Activated naive CD8-positive, alpha-beta T cell treated with anti-CD3 and anti-CD28 coated beads, Interleukin-2, amount 10 ng/mL, durations not matched to agents 7 days and 5 days (primary cell): ENCODE results near the gene CASP6. TPM values are rescaled to one million over a fixed set of nuclear protein-coding genes. Genes with fewer than 3 reads are reported as not detected.

Experiments
- ATAC-seq: fragments of 150-1000 bp; cut with Tn5 transposase; one replicate; pipeline ENCODE4 v1.10.0; 2021; ENCODE audit warnings: low read depth, moderate library complexity
- POLR2A ChIA-PET: fragments of 350-600 bp; sonication (Branson Sonifier 250); formaldehyde crosslinking; loops from one replicate; lab custom pipeline; 2021; ENCODE audit warnings: antibody characterized with exemption; lab: Charles Lee
- DNase-seq: peaks from one replicate; pipeline ENCODE4 v3.0.0; 2021
- H3K27ac Mint-ChIP-seq: one replicate; pipeline ENCODE4 v1.8.0; 2022; ENCODE audit warnings: mild to moderate bottlenecking, mixed read lengths
- H3K27me3 Mint-ChIP-seq: one replicate; pipeline ENCODE4 v1.8.0; 2022; ENCODE audit warnings: mild to moderate bottlenecking, moderate library complexity, mixed read lengths
- H3K36me3 Mint-ChIP-seq: one replicate; pipeline ENCODE4 v1.8.0; 2021; ENCODE audit warnings: mild to moderate bottlenecking, mixed read lengths
- H3K4me1 Mint-ChIP-seq: one replicate; pipeline ENCODE4 v1.8.0; 2021; ENCODE audit warnings: mixed read lengths
- H3K4me3 Mint-ChIP-seq: one replicate; pipeline ENCODE4 v1.8.0; 2022; ENCODE audit warnings: mild to moderate bottlenecking, moderate library complexity, mixed read lengths
- H3K9me3 Mint-ChIP-seq: one replicate; pipeline ENCODE4 v1.8.0; 2021; ENCODE audit warnings: mixed read lengths
- total RNA-seq, 2 experiments: library from RNA; stranded (reverse); gene quantifications; one replicate each; pipeline ENCODE4 v1.2.3, GENCODE V29; 2021

CASP6 gene
- total RNA-seq, 2 experiments from 2014 or later: 25.5 to 35.5 TPM

- POLR2A ChIA-PET: interaction anchor here (0.7 to 2.9 kb wide), 7 partner anchors 53 to 796 kb away, joined by 3 to 31 read pairs (median 4); partner anchors contain the start of genes CASP6 and MCUB
- Mint-ChIP-seq H3K4me3 (peak overlapping the region; percentile 78), H3K27ac (peak overlapping the region; percentile 92), H3K4me1 (peaks cover 31% of the 10 kb centered on the region), H3K36me3 (peaks cover 25% of the 10 kb centered on the region), H3K9me3 (peaks cover 3% of the 10 kb centered on the region), H3K27me3 (no peaks in the 10 kb centered on the region)
- DNase-seq (no peak), ATAC-seq (peak; percentile 7)
Measured at GRCh38 chr4:109648997-109649575, 54.2 kb downstream of the CASP6 start.

GRCh38 chr4:109648266-109648996, 54.8 kb downstream of the CASP6 start:
- peaks cover 22% of the 10 kb centered on the region for H3K36me3 Mint-ChIP-seq
- no peaks in the 10 kb centered on the region for H3K27me3 Mint-ChIP-seq
- POLR2A ChIA-PET: interaction anchor here (0.7 to 2.9 kb wide), 7 partner anchors 53 to 796 kb away, joined by 3 to 31 read pairs (median 4); partner anchors contain the start of genes CASP6 and MCUB
- peaks cover 31% of the 10 kb centered on the region for H3K4me1 Mint-ChIP-seq
- H3K27ac Mint-ChIP-seq: peak overlapping the region; percentile 92
- H3K9me3 Mint-ChIP-seq: peaks cover 3% of the 10 kb centered on the region
- peak; percentile 86 for ATAC-seq
- peak overlapping the region; percentile 78 for H3K4me3 Mint-ChIP-seq
- no peak for DNase-seq

GRCh38 chr4:109645874-109646710, 57.2 kb downstream of the CASP6 start:
- no peak for DNase-seq
- Mint-ChIP-seq H3K27ac (no peak overlapping the region), H3K27me3 (no peaks in the 10 kb centered on the region), H3K4me3 (no peak overlapping the region), H3K36me3 (peaks cover 4% of the 10 kb centered on the region), H3K9me3 (no peaks in the 10 kb centered on the region), H3K4me1 (peaks cover 24% of the 10 kb centered on the region)
- peak; percentile 9 for ATAC-seq
- POLR2A ChIA-PET: interaction anchor here (0.7 to 1.9 kb wide), 4 partner anchors 18 to 86 kb away, joined by 3 to 9 read pairs (median 4); partner anchors contain the start of genes CASP6 and MCUB

- POLR2A ChIA-PET: interaction anchor here (0.7 kb wide), 1 partner anchor 10 kb away, joined by 3 read pairs; no protein-coding TSS in a partner anchor
- H3K27ac Mint-ChIP-seq: no peak overlapping the region
- H3K9me3 Mint-ChIP-seq: peaks cover 7% of the 10 kb centered on the region
- H3K27me3 Mint-ChIP-seq: no peaks in the 10 kb centered on the region
- ATAC-seq (no peak), DNase-seq (no peak)
- H3K4me1 Mint-ChIP-seq: peaks cover 12% of the 10 kb centered on the region
- peaks cover 36% of the 10 kb centered on the region for H3K36me3 Mint-ChIP-seq
- H3K4me3 Mint-ChIP-seq: no peak overlapping the region
Measured at GRCh38 chr4:109640644-109641043, 62.6 kb downstream of the CASP6 start.

Other genes with a start within 250 kb of the CASP6 start
- gene MCUB, start 143.2 kb downstream of the CASP6 start, total RNA-seq: 100 to 1,000 TPM; 110 to 121 TPM
- 10 to 100 TPM; 15.7 to 16.4 TPM for gene PLA2G12A, start 26.6 kb upstream of the CASP6 start, total RNA-seq
- gene CFI, start 98.6 kb upstream of the CASP6 start, total RNA-seq: not detected
- gene GAR1, start 112.3 kb upstream of the CASP6 start, total RNA-seq: 10 to 100 TPM; 18.2 to 22.7 TPM
- gene RRH, start 124.5 kb upstream of the CASP6 start, total RNA-seq: not detected
- gene LRIT3, start 144.7 kb upstream of the CASP6 start, total RNA-seq: under 1 TPM in 1 of 2 experiments, not detected in 1; 0.17 TPM
- gene EGF, start 209.4 kb upstream of the CASP6 start, total RNA-seq: not detected